Measurements from ENCODE around the gene TBC1D3B.

GRCh38 chr17:36136036-36136435 lies 40.4 kb downstream of the TBC1D3B start:
- TF ChIP-seq MXI1 (IDR thresholded peaks at IDR 0.05; ENCODE audit: borderline replicate concordance, low read depth, low read length) (no peak), HDAC2 (CRISPR knock-in tag; IDR thresholded peaks at IDR 0.05) (no peak), MYC (CRISPR knock-in tag; IDR thresholded peaks at IDR 0.05; ENCODE audit: borderline replicate concordance) (no peak), SMC3 (IDR thresholded peaks at IDR 0.05; ENCODE audit: low read length) (no peak), ZNF263 (CRISPR knock-in tag; IDR thresholded peaks at IDR 0.05) (no peak), CHD4 (IDR thresholded peaks at IDR 0.05; ENCODE audit: borderline replicate concordance, low read length) (no peak), KAT8 (CRISPR knock-in tag; IDR thresholded peaks at IDR 0.05) (no peak)
